Activated CD4-positive, alpha-beta T cell treated with anti-CD3 and anti-CD28 coated beads, Interleukin-2, amount 10 ng/mL, durations not matched to agents 7 days and 5 days (primary cell): Measurements from ENCODE around the gene FAM90A1. TPM values are rescaled to one million over a fixed set of nuclear protein-coding genes. Genes with fewer than 3 reads are reported as not detected.
"Not testable (repeated sequence)": the region's sequence is repeated elsewhere in the genome, so short reads cannot be mapped to it uniquely, and the experiment has no call there.

ENCODE experiments used
- CTCF ChIA-PET: fragments of 350-600 bp; sonication (Branson Sonifier 250); formaldehyde crosslinking; loops from one replicate; lab custom pipeline; 2021; ENCODE audit warnings: antibody characterized with exemption; lab: Charles Lee
- POLR2A ChIA-PET: fragments of 350-600 bp; sonication (Branson Sonifier 250); formaldehyde crosslinking; loops from one replicate; lab custom pipeline; 2021; ENCODE audit warnings: antibody characterized with exemption; lab: Charles Lee
- DNase-seq: peaks from one replicate; pipeline ENCODE4 v3.0.0-alpha.2; 2020
- H3K27ac Mint-ChIP-seq: one replicate; pipeline ENCODE4 v1.8.0; 2021; ENCODE audit warnings: mild to moderate bottlenecking, moderate library complexity, mixed read lengths
- H3K27me3 Mint-ChIP-seq: one replicate; pipeline ENCODE4 v1.8.0; 2021; ENCODE audit warnings: mixed read lengths
- H3K36me3 Mint-ChIP-seq: one replicate; pipeline ENCODE4 v1.8.0; 2021; ENCODE audit warnings: low read depth, mixed read lengths
- H3K4me1 Mint-ChIP-seq: one replicate; pipeline ENCODE4 v1.8.0; 2021; ENCODE audit warnings: mixed read lengths
- H3K4me3 Mint-ChIP-seq: one replicate; pipeline ENCODE4 v1.8.0; 2021; ENCODE audit warnings: mild to moderate bottlenecking, moderate library complexity, mixed read lengths
- H3K9me3 Mint-ChIP-seq: one replicate; pipeline ENCODE4 v1.8.0; 2021; ENCODE audit warnings: mixed read lengths
- total RNA-seq, 2 experiments: library from RNA; stranded (reverse); gene quantifications; one replicate each; pipeline ENCODE4 v1.2.3, GENCODE V29; 2021

FAM90A1 gene
- total RNA-seq, 2 experiments from 2014 or later = 0.15 TPM; not detected in 1

GRCh38 chr12:8228607-8229006 is 1.2 kb upstream of the FAM90A1 start:
- not testable (repeated sequence) for H3K27ac Mint-ChIP-seq, H3K9me3 Mint-ChIP-seq, DNase-seq, H3K27me3 Mint-ChIP-seq, H3K36me3 Mint-ChIP-seq, H3K4me3 Mint-ChIP-seq
- peaks cover 13% of the 10 kb centered on the region for H3K4me1 Mint-ChIP-seq
- CTCF ChIA-PET = interaction anchor here (0.6 kb wide), 1 partner anchor 144 kb away, joined by 5 read pairs; no protein-coding TSS in a partner anchor
- POLR2A ChIA-PET = interaction anchor here (0.6 kb wide), 1 partner anchor 7 kb away, joined by 7 read pairs; no protein-coding TSS in a partner anchor

- DNase-seq, H3K27me3 Mint-ChIP-seq, CTCF ChIA-PET, POLR2A ChIA-PET, H3K36me3 Mint-ChIP-seq, H3K9me3 Mint-ChIP-seq: not testable (repeated sequence)
- peak overlapping the region; percentile 51 for H3K4me3 Mint-ChIP-seq
- H3K27ac Mint-ChIP-seq = peak overlapping the region; percentile 15
- peaks cover 13% of the 10 kb centered on the region for H3K4me1 Mint-ChIP-seq
Observed at GRCh38 chr12:8227732-8228077, 287 bp upstream of the FAM90A1 start.

- Mint-ChIP-seq H3K27ac (no peak overlapping the region), H3K4me1 (peaks cover 7% of the 10 kb centered on the region), H3K36me3 (no peaks in the 10 kb centered on the region), H3K4me3 (no peak overlapping the region), H3K27me3 (no peaks in the 10 kb centered on the region), H3K9me3 (no peaks in the 10 kb centered on the region)
- ChIA-PET POLR2A (no interaction called here), CTCF (interaction anchor here (0.6 kb wide), 1 partner anchor 189 kb away, joined by 4 read pairs; no protein-coding TSS in a partner anchor)
- no peak for DNase-seq
Observed at GRCh38 chr12:8226355-8226754, 1.1 kb downstream of the FAM90A1 start.

DNA sequence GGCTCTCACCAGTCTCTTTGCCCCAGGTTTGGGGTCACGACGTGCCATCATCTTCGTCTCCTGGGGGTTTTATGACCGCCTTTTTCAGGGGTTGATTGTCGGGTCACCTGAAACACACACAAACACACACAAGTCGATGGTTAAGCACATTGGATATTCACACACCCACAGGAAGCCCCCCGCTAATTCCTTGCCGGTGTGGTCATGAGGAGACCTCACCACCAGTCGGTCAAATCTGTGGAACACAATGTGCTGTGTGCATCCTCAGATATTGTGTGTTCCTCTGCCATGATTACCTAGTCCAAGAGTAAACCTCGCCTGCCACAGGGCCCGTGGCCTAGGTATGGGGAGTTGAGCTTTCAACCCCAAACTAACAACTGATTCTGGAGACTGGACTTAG is 2.6 kb downstream of the FAM90A1 start:
- H3K36me3 Mint-ChIP-seq, H3K4me1 Mint-ChIP-seq, H3K9me3 Mint-ChIP-seq, POLR2A ChIA-PET, CTCF ChIA-PET, DNase-seq, H3K4me3 Mint-ChIP-seq, H3K27ac Mint-ChIP-seq, H3K27me3 Mint-ChIP-seq: not testable (repeated sequence)

- POLR2A ChIA-PET = not testable (repeated sequence)
Observed at GRCh38 chr12:8223646-8224045, 3.8 kb downstream of the FAM90A1 start.

GRCh38 chr12:8222303-8222702 is 5.1 kb downstream of the FAM90A1 start:
- CTCF ChIA-PET, H3K4me1 Mint-ChIP-seq, H3K27ac Mint-ChIP-seq, H3K4me3 Mint-ChIP-seq, POLR2A ChIA-PET, H3K36me3 Mint-ChIP-seq, H3K27me3 Mint-ChIP-seq, DNase-seq, H3K9me3 Mint-ChIP-seq: not testable (repeated sequence)

More at GRCh38 chr12:8223646-8224045, 3.8 kb downstream of the FAM90A1 start:
- H3K36me3 Mint-ChIP-seq, H3K9me3 Mint-ChIP-seq, DNase-seq, H3K4me3 Mint-ChIP-seq, H3K4me1 Mint-ChIP-seq, H3K27me3 Mint-ChIP-seq, H3K27ac Mint-ChIP-seq, CTCF ChIA-PET: not testable (repeated sequence)

- H3K4me3 Mint-ChIP-seq, H3K4me1 Mint-ChIP-seq, CTCF ChIA-PET, H3K9me3 Mint-ChIP-seq, H3K27me3 Mint-ChIP-seq, H3K36me3 Mint-ChIP-seq, DNase-seq, POLR2A ChIA-PET, H3K27ac Mint-ChIP-seq: not testable (repeated sequence)
Observed at GRCh38 chr12:8221844-8222243, 5.6 kb downstream of the FAM90A1 start.

DNA sequence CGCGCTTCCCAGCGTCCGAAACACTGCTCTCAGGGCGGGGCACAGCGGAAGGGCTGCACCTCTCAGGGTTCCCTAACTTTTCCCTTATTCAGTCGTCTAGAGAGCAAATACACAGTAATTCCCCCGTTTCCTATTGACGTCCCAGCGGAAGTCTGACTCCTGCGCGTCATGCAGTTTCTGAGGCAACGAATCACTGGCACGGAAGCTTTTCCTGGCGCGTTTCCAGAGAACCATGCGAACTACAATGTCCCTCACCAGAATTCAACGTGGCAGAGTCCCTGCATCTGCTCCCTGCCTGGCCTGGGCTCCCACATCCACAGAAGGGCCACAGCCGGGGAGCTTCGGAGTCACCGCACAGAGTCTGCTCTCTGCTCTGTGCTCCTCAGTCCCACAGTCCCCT is 6.0 kb downstream of the FAM90A1 start:
- H3K4me3 Mint-ChIP-seq, H3K27ac Mint-ChIP-seq, POLR2A ChIA-PET, DNase-seq, H3K9me3 Mint-ChIP-seq, H3K27me3 Mint-ChIP-seq, H3K4me1 Mint-ChIP-seq, H3K36me3 Mint-ChIP-seq, CTCF ChIA-PET: not testable (repeated sequence)

GRCh38 chr12:8218711-8219382 is 8.6 kb downstream of the FAM90A1 start:
- H3K27me3 Mint-ChIP-seq, H3K27ac Mint-ChIP-seq, DNase-seq, H3K9me3 Mint-ChIP-seq, CTCF ChIA-PET, POLR2A ChIA-PET, H3K4me1 Mint-ChIP-seq, H3K36me3 Mint-ChIP-seq, H3K4me3 Mint-ChIP-seq: not testable (repeated sequence)

DNA sequence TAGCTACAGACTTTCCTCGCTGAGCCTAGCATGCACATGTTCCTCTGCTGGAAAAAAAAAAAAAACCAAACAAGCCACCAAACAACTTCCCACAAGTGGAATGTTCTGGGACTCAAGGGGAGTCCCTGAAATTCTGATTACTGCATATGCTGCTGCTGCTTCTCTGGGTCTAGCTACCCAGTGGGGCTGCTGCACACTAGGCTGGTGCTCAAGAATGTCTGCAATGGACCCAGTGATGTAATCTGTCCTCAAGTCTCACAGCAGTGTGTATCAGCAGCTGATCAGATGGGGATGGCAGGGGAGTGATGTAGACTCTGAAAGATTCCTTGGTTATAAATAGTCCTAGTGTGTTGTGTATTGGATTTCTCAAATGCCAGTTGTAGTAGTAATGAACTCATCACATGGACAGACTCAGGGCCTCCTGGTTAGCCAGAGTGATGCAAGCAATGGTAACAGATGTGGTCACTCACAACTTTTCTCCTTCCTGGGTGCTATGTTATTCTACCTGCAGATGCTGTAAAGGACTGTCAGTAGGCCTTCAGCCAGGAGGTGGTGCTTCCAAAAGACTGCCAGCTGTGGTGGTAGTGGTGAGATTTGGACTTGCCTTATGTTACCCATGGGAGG is 29.6 kb downstream of the FAM90A1 start:
- POLR2A ChIA-PET, H3K9me3 Mint-ChIP-seq, H3K4me3 Mint-ChIP-seq, H3K27me3 Mint-ChIP-seq, DNase-seq, H3K36me3 Mint-ChIP-seq, H3K27ac Mint-ChIP-seq, CTCF ChIA-PET: not testable (repeated sequence)
- peaks cover 13% of the 10 kb centered on the region for H3K4me1 Mint-ChIP-seq

GRCh38 chr12:8188088-8188487 is 39.3 kb downstream of the FAM90A1 start:
- H3K36me3 Mint-ChIP-seq, CTCF ChIA-PET, H3K9me3 Mint-ChIP-seq: not testable (repeated sequence)

GRCh38 chr12:8184206-8184605 is 43.2 kb downstream of the FAM90A1 start:
- CTCF ChIA-PET, DNase-seq, H3K27ac Mint-ChIP-seq, H3K27me3 Mint-ChIP-seq, H3K9me3 Mint-ChIP-seq, H3K36me3 Mint-ChIP-seq, H3K4me3 Mint-ChIP-seq, POLR2A ChIA-PET: not testable (repeated sequence)
- peaks cover 14% of the 10 kb centered on the region for H3K4me1 Mint-ChIP-seq

More at GRCh38 chr12:8188088-8188487, 39.3 kb downstream of the FAM90A1 start:
- H3K27ac Mint-ChIP-seq, DNase-seq, H3K27me3 Mint-ChIP-seq, H3K4me3 Mint-ChIP-seq, POLR2A ChIA-PET, H3K4me1 Mint-ChIP-seq: not testable (repeated sequence)

DNA sequence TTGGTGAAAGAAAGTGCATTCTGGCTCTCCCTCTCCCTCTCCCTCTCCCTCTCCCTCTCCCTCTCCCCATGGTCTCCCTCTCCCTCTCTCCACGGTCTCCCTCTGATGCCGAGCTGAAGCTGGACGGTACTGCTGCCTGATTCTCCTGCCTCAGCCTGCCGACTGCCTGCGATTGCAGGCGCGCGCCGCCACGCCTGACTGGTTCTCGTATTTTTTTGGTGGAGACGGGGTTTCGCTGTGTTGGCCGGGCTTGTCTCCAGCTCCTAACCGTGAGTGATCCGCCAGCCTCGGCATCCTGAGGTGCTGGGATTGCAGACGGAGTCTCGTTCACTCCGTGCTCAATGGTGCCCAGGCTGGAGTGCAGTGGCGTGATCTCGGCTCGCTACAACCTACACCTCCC is 44.1 kb downstream of the FAM90A1 start:
- H3K4me1 Mint-ChIP-seq = peaks cover 14% of the 10 kb centered on the region
- H3K4me3 Mint-ChIP-seq, H3K36me3 Mint-ChIP-seq, H3K27ac Mint-ChIP-seq, DNase-seq, POLR2A ChIA-PET, H3K27me3 Mint-ChIP-seq, CTCF ChIA-PET, H3K9me3 Mint-ChIP-seq: not testable (repeated sequence)

GRCh38 chr12:8182923-8183322 is 44.5 kb downstream of the FAM90A1 start:
- H3K27ac Mint-ChIP-seq, H3K4me3 Mint-ChIP-seq, H3K9me3 Mint-ChIP-seq, POLR2A ChIA-PET, H3K36me3 Mint-ChIP-seq, H3K27me3 Mint-ChIP-seq, CTCF ChIA-PET, DNase-seq: not testable (repeated sequence)
- H3K4me1 Mint-ChIP-seq = peaks cover 14% of the 10 kb centered on the region
